Upper lobe of left lung (tissue), 4 donors: Measurements from ENCODE around the gene PISD.

Experiments
- POLR2AphosphoS5 ChIP-seq, 2 donors: sonication (generic); formaldehyde crosslinking; IDR thresholded peaks; one replicate each; pipeline ENCODE4 v1.5.1; 2017; ENCODE audit warnings: antibody characterized with exemption in 2 of 2
- TF ChIP-seq, protein P1 (sequence below), 6 experiments: fragments of 450-650 bp in 4 of 6; fragments of 200-600 bp in 2 of 6; sonication (generic) in 2 of 6; IDR thresholded peaks; one replicate each; pipeline ENCODE4 v1.5.1; 2016 to 2019; ENCODE audit warnings: antibody characterized with exemption in 6 of 6

DNA sequence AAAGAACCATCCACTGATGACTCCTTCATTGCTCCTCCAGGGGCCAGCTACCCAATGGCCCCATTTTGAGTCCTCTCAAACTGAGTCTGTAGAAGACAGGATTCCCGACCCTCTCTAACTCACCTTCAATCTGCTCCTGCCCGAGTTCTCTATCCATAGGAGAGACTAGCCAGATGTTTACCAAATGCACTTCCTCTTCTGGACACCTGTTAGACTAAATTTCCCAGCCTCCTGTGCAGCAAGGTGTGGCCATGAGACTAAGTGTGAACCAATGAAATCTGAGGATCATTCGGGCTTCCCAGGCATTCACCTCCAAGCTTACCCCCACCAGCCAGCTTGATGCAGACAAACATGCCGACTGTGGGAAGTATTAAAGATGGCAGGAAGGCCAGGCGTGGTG lies 7.6 kb downstream of the PISD start:
- TF ChIP-seq, protein P1, sequence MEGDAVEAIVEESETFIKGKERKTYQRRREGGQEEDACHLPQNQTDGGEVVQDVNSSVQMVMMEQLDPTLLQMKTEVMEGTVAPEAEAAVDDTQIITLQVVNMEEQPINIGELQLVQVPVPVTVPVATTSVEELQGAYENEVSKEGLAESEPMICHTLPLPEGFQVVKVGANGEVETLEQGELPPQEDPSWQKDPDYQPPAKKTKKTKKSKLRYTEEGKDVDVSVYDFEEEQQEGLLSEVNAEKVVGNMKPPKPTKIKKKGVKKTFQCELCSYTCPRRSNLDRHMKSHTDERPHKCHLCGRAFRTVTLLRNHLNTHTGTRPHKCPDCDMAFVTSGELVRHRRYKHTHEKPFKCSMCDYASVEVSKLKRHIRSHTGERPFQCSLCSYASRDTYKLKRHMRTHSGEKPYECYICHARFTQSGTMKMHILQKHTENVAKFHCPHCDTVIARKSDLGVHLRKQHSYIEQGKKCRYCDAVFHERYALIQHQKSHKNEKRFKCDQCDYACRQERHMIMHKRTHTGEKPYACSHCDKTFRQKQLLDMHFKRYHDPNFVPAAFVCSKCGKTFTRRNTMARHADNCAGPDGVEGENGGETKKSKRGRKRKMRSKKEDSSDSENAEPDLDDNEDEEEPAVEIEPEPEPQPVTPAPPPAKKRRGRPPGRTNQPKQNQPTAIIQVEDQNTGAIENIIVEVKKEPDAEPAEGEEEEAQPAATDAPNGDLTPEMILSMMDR (IDR thresholded peaks at IDR 0.05), result no peak
- TF ChIP-seq POLR2AphosphoS5 (IDR thresholded peaks at IDR 0.05), result no peak
